Smooth muscle cell (in vitro differentiated cells): ENCODE results near the gene ABHD17B. TPM values are rescaled to one million over a fixed set of nuclear protein-coding genes. Genes with fewer than 3 reads are reported as not detected.

Experiments used
- DNase-seq: peaks from one replicate; lab custom pipeline; 2025; ENCODE audit not compliant: unreplicated experiment; lab: John Stamatoyannopoulos, UW
- H2AFZ ChIP-seq: fragments of 200-600 bp; sonication (generic); 2 replicates; pipeline ENCODE4 v1.6.0; 2016; ENCODE audit warnings: antibody characterized with exemption, low read depth, mild to moderate bottlenecking
- H3F3A ChIP-seq: fragments of 200-600 bp; sonication (generic); 2 replicates; pipeline ENCODE4 v1.6.0; 2017; ENCODE audit warnings: antibody characterized with exemption, low read depth
- H3K27ac ChIP-seq: fragments of 200-600 bp; sonication (generic); 2 replicates; pipeline ENCODE4 v1.5.1; 2016; ENCODE audit warnings: low read depth, mild to moderate bottlenecking
- H3K27me3 ChIP-seq: fragments of 200-600 bp; sonication (generic); 2 replicates; pipeline ENCODE4 v1.6.1; 2016; ENCODE audit warnings: low read depth, mild to moderate bottlenecking
- H3K36me3 ChIP-seq: fragments of 200-600 bp; sonication (generic); 2 replicates; pipeline ENCODE4 v1.5.1; 2016; ENCODE audit warnings: low read depth
- H3K4me1 ChIP-seq: fragments of 200-600 bp; sonication (generic); 2 replicates; pipeline ENCODE4 v1.5.1; 2016; ENCODE audit warnings: low read depth
- H3K4me2 ChIP-seq: fragments of 200-600 bp; sonication (generic); 2 replicates; pipeline ENCODE4 v1.6.0; 2016; ENCODE audit warnings: mild to moderate bottlenecking
- H3K4me3 ChIP-seq: fragments of 200-600 bp; sonication (generic); 2 replicates; pipeline ENCODE4 v1.5.1; 2016; ENCODE audit warnings: mild to moderate bottlenecking
- H3K79me2 ChIP-seq: fragments of 200-600 bp; sonication (generic); 2 replicates; pipeline ENCODE4 v1.6.0; 2016; ENCODE audit warnings: low read depth, mild to moderate bottlenecking
- H3K9ac ChIP-seq: fragments of 200-600 bp; sonication (generic); 2 replicates; pipeline ENCODE4 v1.6.0; 2016; ENCODE audit warnings: low read depth
- H3K9me3 ChIP-seq: fragments of 200-600 bp; sonication (generic); replicated peaks from 2 replicates; pipeline ENCODE4 v1.5.1; 2016; ENCODE audit warnings: low read depth
- H4K20me1 ChIP-seq: fragments of 200-600 bp; sonication (generic); 2 replicates; pipeline ENCODE4 v1.6.0; 2016; ENCODE audit warnings: low read depth
- WGBS: methylation state at CpG from one replicate; pipeline ENCODE4 v1.1.7; 2016; ENCODE audit warnings: low lambda C conversion rate; 5-methylcytosine and 5-hydroxymethylcytosine counted together
- polyA plus RNA-seq: library from polyadenylated mRNA; unstranded; fragments of >200 nt; fragmentation: Nextera tagmentation; extraction: Ambion mirVana; gene quantifications from 2 replicates; pipeline ENCODE4 v1.2.1, GENCODE V29; 2016
- total RNA-seq: library from RNA; depleted of rRNA; stranded (reverse); fragments of >200 nt; gene quantifications from 2 replicates; pipeline ENCODE4 v1.2.3, GENCODE V29; 2014
- TF ChIP-seq, protein P1 (sequence below): fragments of 200-600 bp; sonication (generic); IDR thresholded peaks from 2 replicates; pipeline ENCODE4 v1.5.1; 2017; ENCODE audit warnings: borderline replicate concordance, mild to moderate bottlenecking, antibody characterized with exemption; ENCODE audit not compliant: insufficient read depth, poor library complexity, severe bottlenecking

Gene ABHD17B
- total and polyA plus RNA-seq, 2 experiments from 2014 or later = 14.1 to 26.7 TPM

DNA sequence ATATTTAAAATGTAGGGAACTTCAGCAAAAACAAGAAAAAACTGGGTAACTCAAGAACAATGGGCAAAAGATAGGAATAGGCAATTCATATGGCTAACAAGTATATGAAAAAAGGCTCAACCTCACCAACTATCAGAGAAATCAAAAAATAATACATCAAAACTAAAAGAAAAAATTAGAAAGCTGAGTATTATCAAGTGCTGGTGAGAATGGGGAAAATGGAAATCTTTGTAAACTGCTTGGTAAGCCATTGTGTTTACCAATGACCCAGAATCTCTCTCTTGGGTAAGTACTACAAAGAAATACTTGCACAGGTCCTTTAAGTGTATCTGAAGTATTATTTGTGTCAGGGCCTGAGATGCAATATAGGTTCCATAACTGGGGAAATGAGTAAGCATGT lies 27.0 kb downstream of the ABHD17B start:
- Histone ChIP-seq H3K27ac (no peak overlapping the region), H3K9ac (no peak overlapping the region), H2AFZ (no peak overlapping the region), H3K4me2 (no peak overlapping the region), H4K20me1 (peaks cover 43% of the 10 kb centered on the region), H3F3A (no peaks in the 10 kb centered on the region), H3K36me3 (peaks cover 14% of the 10 kb centered on the region), H3K4me1 (no peaks in the 10 kb centered on the region), H3K9me3 (peaks cover 6% of the 10 kb centered on the region), H3K79me2 (peaks cover 100% of the 10 kb centered on the region), H3K27me3 (no peaks in the 10 kb centered on the region), H3K4me3 (no peak overlapping the region)
- DNase-seq = no peak
- TF ChIP-seq, protein P1, sequence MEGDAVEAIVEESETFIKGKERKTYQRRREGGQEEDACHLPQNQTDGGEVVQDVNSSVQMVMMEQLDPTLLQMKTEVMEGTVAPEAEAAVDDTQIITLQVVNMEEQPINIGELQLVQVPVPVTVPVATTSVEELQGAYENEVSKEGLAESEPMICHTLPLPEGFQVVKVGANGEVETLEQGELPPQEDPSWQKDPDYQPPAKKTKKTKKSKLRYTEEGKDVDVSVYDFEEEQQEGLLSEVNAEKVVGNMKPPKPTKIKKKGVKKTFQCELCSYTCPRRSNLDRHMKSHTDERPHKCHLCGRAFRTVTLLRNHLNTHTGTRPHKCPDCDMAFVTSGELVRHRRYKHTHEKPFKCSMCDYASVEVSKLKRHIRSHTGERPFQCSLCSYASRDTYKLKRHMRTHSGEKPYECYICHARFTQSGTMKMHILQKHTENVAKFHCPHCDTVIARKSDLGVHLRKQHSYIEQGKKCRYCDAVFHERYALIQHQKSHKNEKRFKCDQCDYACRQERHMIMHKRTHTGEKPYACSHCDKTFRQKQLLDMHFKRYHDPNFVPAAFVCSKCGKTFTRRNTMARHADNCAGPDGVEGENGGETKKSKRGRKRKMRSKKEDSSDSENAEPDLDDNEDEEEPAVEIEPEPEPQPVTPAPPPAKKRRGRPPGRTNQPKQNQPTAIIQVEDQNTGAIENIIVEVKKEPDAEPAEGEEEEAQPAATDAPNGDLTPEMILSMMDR = no peak

GRCh38 chr9:71879644-71880174 lies 31.3 kb downstream of the ABHD17B start:
- Histone ChIP-seq H3F3A (no peaks in the 10 kb centered on the region), H3K79me2 (peaks cover 100% of the 10 kb centered on the region), H3K27ac (no peak overlapping the region), H3K9me3 (peaks cover 10% of the 10 kb centered on the region), H3K27me3 (no peaks in the 10 kb centered on the region), H3K36me3 (peaks cover 20% of the 10 kb centered on the region), H4K20me1 (peaks cover 28% of the 10 kb centered on the region), H3K4me2 (no peak overlapping the region), H3K9ac (no peak overlapping the region), H2AFZ (no peak overlapping the region), H3K4me1 (no peaks in the 10 kb centered on the region), H3K4me3 (no peak overlapping the region)
- 91% methylated on average over 2 of the region's 2 CpGs for WGBS
- DNase-seq = no peak
- TF ChIP-seq, protein P1 = no peak

GRCh38 chr9:71878327-71879274 lies 32.4 kb downstream of the ABHD17B start:
- no peaks in the 10 kb centered on the region for H3K27me3 ChIP-seq
- peaks cover 10% of the 10 kb centered on the region for H3K9me3 ChIP-seq
- TF ChIP-seq, protein P1 = no peak
- no peaks in the 10 kb centered on the region for H3F3A ChIP-seq
- H2AFZ ChIP-seq = no peak overlapping the region
- peaks cover 100% of the 10 kb centered on the region for H3K79me2 ChIP-seq
- H3K4me2 ChIP-seq = no peak overlapping the region
- no peak overlapping the region for H3K9ac ChIP-seq
- peaks cover 16% of the 10 kb centered on the region for H3K36me3 ChIP-seq
- no peak for DNase-seq
- H3K4me1 ChIP-seq = no peaks in the 10 kb centered on the region
- WGBS = 97% methylated on average over 4 of the region's 4 CpGs
- H4K20me1 ChIP-seq = peaks cover 39% of the 10 kb centered on the region
- H3K4me3 ChIP-seq = no peak overlapping the region
- no peak overlapping the region for H3K27ac ChIP-seq
